Pulmonary artery endothelial cell (primary cell): ENCODE results near the gene FYB1. TPM values are rescaled to one million over a fixed set of nuclear protein-coding genes. Genes with fewer than 3 reads are reported as not detected.
A peak's percentile ranks its signal among the peaks of the same experiment; 100 is the strongest.

Source experiments
- DNase-seq: peaks from one replicate; pipeline ENCODE4 v3.0.0-alpha.2; 2011; ENCODE audit warnings: low read depth, low spot score
- total RNA-seq: library from RNA; depleted of rRNA; stranded (reverse); fragments of >200 nt; gene quantifications from 2 replicates; pipeline ENCODE4 v1.2.3, GENCODE V29; 2014

The FYB1 gene
- total RNA-seq, 1 donor from 2014 or later, result 0.13 TPM

GRCh38 chr5:39121315-39121714 lies 98.0 kb downstream of the FYB1 start:
- no peak for DNase-seq

- no peak for DNase-seq
Observed at GRCh38 chr5:39120052-39120420, 99.3 kb downstream of the FYB1 start.

GRCh38 chr5:39119404-39120051 lies 99.8 kb downstream of the FYB1 start:
- DNase-seq, result no peak

- no peak for DNase-seq
Observed at GRCh38 chr5:39118638-39119037, 100.7 kb downstream of the FYB1 start.

GRCh38 chr5:39117401-39117800 lies 102.0 kb downstream of the FYB1 start:
- peak; percentile 74 for DNase-seq

GRCh38 chr5:39116344-39117170 lies 102.8 kb downstream of the FYB1 start:
- DNase-seq, result no peak

GRCh38 chr5:39115644-39116343 lies 103.6 kb downstream of the FYB1 start:
- no peak for DNase-seq

- DNase-seq, result no peak
Observed at GRCh38 chr5:39114155-39114554, 105.2 kb downstream of the FYB1 start.

GRCh38 chr5:39113354-39113953 lies 105.9 kb downstream of the FYB1 start:
- no peak for DNase-seq

GRCh38 chr5:39109606-39110005 lies 109.8 kb downstream of the FYB1 start:
- DNase-seq, result no peak

- DNase-seq, result no peak
Observed at GRCh38 chr5:39108987-39109386, 110.4 kb downstream of the FYB1 start.

GRCh38 chr5:39107350-39107749 lies 112.0 kb downstream of the FYB1 start:
- no peak for DNase-seq

- DNase-seq, result no peak
Observed at GRCh38 chr5:39106322-39106721, 113.0 kb downstream of the FYB1 start.

GRCh38 chr5:39104221-39104620 lies 115.1 kb downstream of the FYB1 start:
- DNase-seq, result no peak

GRCh38 chr5:39102684-39103155 lies 116.6 kb downstream of the FYB1 start:
- no peak for DNase-seq

- DNase-seq, result no peak
Observed at GRCh38 chr5:39100851-39101396, 118.4 kb downstream of the FYB1 start.

GRCh38 chr5:39100301-39100850 lies 119.0 kb downstream of the FYB1 start:
- no peak for DNase-seq

GRCh38 chr5:39099831-39100230 lies 119.5 kb downstream of the FYB1 start:
- no peak for DNase-seq

GRCh38 chr5:39093352-39093751 lies 126.0 kb downstream of the FYB1 start:
- DNase-seq, result no peak

- DNase-seq, result no peak
Observed at GRCh38 chr5:39092581-39093351, 126.6 kb downstream of the FYB1 start.
